IMR-90 (cell line): ENCODE measurements around the gene CPA4. TPM values are rescaled to one million over a fixed set of nuclear protein-coding genes. Genes with fewer than 3 reads are reported as not detected.

Source experiments
- ATAC-seq: fragments of 200-7000 bp; cut with Tn5 transposase; 2 replicates; pipeline ENCODE4 v1.9.1; 2020; ENCODE audit warnings: low read depth, mild to moderate bottlenecking, moderate library complexity
- BruUV-seq: library from RNA; stranded (reverse); fragments of 400-500 nt; replicated peaks from 2 replicates; lab custom pipeline; 2021; lab: Mats Ljungman, UMichigan
- CTCF ChIA-PET: fragments of 300-600 bp; formaldehyde crosslinking; extraction: SDS; loops from one replicate; lab custom pipeline; 2021; ENCODE audit warnings: antibody characterized with exemption; lab: Yijun Ruan, JAX
- POLR2A ChIA-PET: fragments of 300-600 bp; sonication (Branson Sonifier 250); formaldehyde crosslinking; loops from one replicate; lab custom pipeline; 2022; ENCODE audit warnings: antibody characterized with exemption; ENCODE audit not compliant: unreplicated experiment; lab: Charles Lee
- DNase-seq: peaks from one replicate; pipeline ENCODE4 v3.0.0; 2013
- H2AFZ ChIP-seq: replicated peaks from 2 replicates; pipeline ENCODE3; 2013; ENCODE audit warnings: low read length, mild to moderate bottlenecking; ENCODE audit not compliant: poor library complexity
- H2AK5ac ChIP-seq: 2 replicates; pipeline ENCODE4 v1.6.1; 2013; ENCODE audit warnings: low read depth, low read length, inconsistent platforms
- H2AK9ac ChIP-seq: replicated peaks from 2 replicates; pipeline ENCODE3; 2013; ENCODE audit warnings: mild to moderate bottlenecking, low read depth, low read length, moderate library complexity; ENCODE audit not compliant: poor library complexity
- H2BK120ac ChIP-seq: 2 replicates; pipeline ENCODE4 v1.6.1; 2013; ENCODE audit warnings: low read depth, low read length, inconsistent platforms
- H2BK15ac ChIP-seq: 3 replicates; pipeline ENCODE4 v1.6.1; 2013; ENCODE audit warnings: low read depth, low read length, inconsistent platforms
- H2BK20ac ChIP-seq: 2 replicates; pipeline ENCODE4 v1.6.1; 2013; ENCODE audit warnings: low read depth, mild to moderate bottlenecking, inconsistent platforms, low read length, moderate library complexity
- H2BK5ac ChIP-seq: 2 replicates; pipeline ENCODE4 v1.6.1; 2013; ENCODE audit warnings: mild to moderate bottlenecking, low read depth, low read length, inconsistent platforms; ENCODE audit not compliant: poor library complexity, severe bottlenecking
- H3K14ac ChIP-seq: replicated peaks from 2 replicates; pipeline ENCODE4 v1.6.1; 2013; ENCODE audit warnings: low read depth, low read length, inconsistent platforms
- H3K18ac ChIP-seq: 2 replicates; pipeline ENCODE4 v1.6.1; 2013; ENCODE audit warnings: low read depth, low read length, control low read depth
- H3K23ac ChIP-seq: 2 replicates; pipeline ENCODE4 v1.6.1; 2013; ENCODE audit warnings: low read depth, low read length, inconsistent platforms
- H3K27ac ChIP-seq: 2 replicates; pipeline ENCODE4 v1.5.1; 2013; ENCODE audit warnings: mild to moderate bottlenecking, control low read depth, low read length; ENCODE audit not compliant: insufficient read depth
- H3K27me3 ChIP-seq: 2 replicates; pipeline ENCODE4 v1.6.1; 2013; ENCODE audit warnings: low read length; ENCODE audit not compliant: control insufficient read depth, insufficient read depth
- H3K36me3 ChIP-seq: 2 replicates; pipeline ENCODE4 v1.6.1; 2013; ENCODE audit warnings: low read length, mixed read lengths; ENCODE audit not compliant: control insufficient read depth, insufficient read depth
- H3K4ac ChIP-seq: 2 replicates; pipeline ENCODE4 v1.6.1; 2013; ENCODE audit warnings: low read depth, low read length, inconsistent platforms
- H3K4me1 ChIP-seq: 2 replicates; pipeline ENCODE4 v1.6.1; 2013; ENCODE audit warnings: low read length, mixed read lengths; ENCODE audit not compliant: control insufficient read depth, insufficient read depth
- H3K4me2 ChIP-seq: 2 replicates; pipeline ENCODE4 v1.6.1; 2013; ENCODE audit warnings: low read depth, mild to moderate bottlenecking, control low read depth, low read length, moderate library complexity
- H3K4me3 ChIP-seq: 2 replicates; pipeline ENCODE4 v1.5.1; 2013; ENCODE audit warnings: low read depth, mild to moderate bottlenecking, control low read depth, low read length, moderate library complexity; ENCODE audit not compliant: insufficient read depth
- H3K56ac ChIP-seq: 2 replicates; pipeline ENCODE4 v1.6.1; 2013; ENCODE audit warnings: low read length, inconsistent platforms; ENCODE audit not compliant: insufficient read depth; ENCODE audit errors: extremely low read depth
- H3K79me1 ChIP-seq, 2 experiments: 2 replicates each; pipeline ENCODE4 v1.6.1; 2013; ENCODE audit warnings: low read length in 2 of 2, inconsistent platforms in 1 of 2, low read depth in 1 of 2
- H3K9ac ChIP-seq: 2 replicates; pipeline ENCODE4 v1.6.1; 2013; ENCODE audit warnings: low read depth, low read length, control low read depth
- H3K9me1 ChIP-seq: 2 replicates; pipeline ENCODE4 v1.6.1; 2013; ENCODE audit warnings: low read length, inconsistent platforms; ENCODE audit not compliant: insufficient read depth
- H3K9me3 ChIP-seq: 2 replicates; pipeline ENCODE4 v1.6.1; 2013; ENCODE audit warnings: low read length; ENCODE audit not compliant: control insufficient read depth, insufficient read depth
- H4K20me1 ChIP-seq: 2 replicates; pipeline ENCODE4 v1.6.1; 2013; ENCODE audit warnings: low read length, inconsistent platforms; ENCODE audit not compliant: insufficient read depth
- H4K5ac ChIP-seq: 2 replicates; pipeline ENCODE4 v1.6.1; 2013; ENCODE audit warnings: mild to moderate bottlenecking, low read depth, low read length, control low read depth
- H4K8ac ChIP-seq, 2 experiments: 2 replicates each; pipeline ENCODE4 v1.6.1; 2013; ENCODE audit warnings: low read depth in 2 of 2, low read length in 2 of 2, control low read depth in 1 of 2, inconsistent platforms in 1 of 2
- H4K91ac ChIP-seq: 2 replicates; pipeline ENCODE4 v1.6.1; 2013; ENCODE audit warnings: low read depth, low read length, inconsistent platforms; ENCODE audit not compliant: insufficient read depth
- CEBPB ChIP-seq: IDR thresholded peaks from 2 replicates; pipeline ENCODE4 v1.6.1; 2012; ENCODE audit warnings: low read depth, low read length, improper control_type of control experiment
- FOS ChIP-seq: fragments of 150-350 bp; IDR thresholded peaks from 2 replicates; pipeline ENCODE4 v1.6.1; 2016; ENCODE audit warnings: low read depth, low read length
- MAFK ChIP-seq: IDR thresholded peaks from 2 replicates; pipeline ENCODE4 v1.6.1; 2012; ENCODE audit warnings: low read depth, low read length, improper control_type of control experiment
- MAZ ChIP-seq: IDR thresholded peaks from 2 replicates; pipeline ENCODE4 v1.6.1; 2012; ENCODE audit warnings: low read depth, mild to moderate bottlenecking, low read length, improper control_type of control experiment, moderate library complexity, borderline replicate concordance
- NFE2L2 ChIP-seq: fragments of 150-350 bp; IDR thresholded peaks from 2 replicates; pipeline ENCODE4 v1.6.1; 2016; ENCODE audit warnings: low read depth, mild to moderate bottlenecking, low read length
- POLR2A ChIP-seq: IDR thresholded peaks from 2 replicates; pipeline ENCODE4 v1.6.1; 2012; ENCODE audit warnings: mild to moderate bottlenecking, low read depth, low read length
- RAD21 ChIP-seq: IDR thresholded peaks from 2 replicates; pipeline ENCODE4 v1.6.1; 2012; ENCODE audit warnings: low read length, improper control_type of control experiment
- RCOR1 ChIP-seq: IDR thresholded peaks from 2 replicates; pipeline ENCODE4 v1.6.1; 2012; ENCODE audit warnings: mild to moderate bottlenecking, low read length, improper control_type of control experiment; ENCODE audit not compliant: insufficient replicate concordance
- RFX5 ChIP-seq: IDR thresholded peaks from 2 replicates; pipeline ENCODE4 v1.8.0; 2012; ENCODE audit warnings: low read depth, mild to moderate bottlenecking, low read length, moderate library complexity
- SMC3 ChIP-seq: fragments of 150-350 bp; IDR thresholded peaks from 2 replicates; pipeline ENCODE4 v1.6.1; 2016; ENCODE audit warnings: low read depth, mild to moderate bottlenecking, antibody characterized with exemption, low read length, moderate library complexity
- WGBS, 2 experiments: methylation state at CpG; one replicate each; pipeline versions ENCODE4 v1.1.5 to v1.1.7; 2013; ENCODE audit warnings: missing lambda C conversion rate in 2 of 2; ENCODE audit not compliant: insufficient read length in 1 of 2; ENCODE audit errors: extremely low coverage in 2 of 2; 5-methylcytosine and 5-hydroxymethylcytosine counted together
- dilution Hi-C: fragments of 300-500 bp; cut with HindIII; formaldehyde crosslinking; loops from one replicate; pipeline ENCODE4 v1.14.3; 2018; ENCODE audit warnings: low sequenced_read_pairs; ENCODE audit not compliant: unreplicated experiment
- in situ Hi-C: fragments of 300-500 bp; cut with MboI; formaldehyde crosslinking; loops from 3 replicates; pipeline ENCODE4 v1.14.3; 2019; ENCODE audit warnings: low sequenced_read_pairs, inconsistent platforms, mixed read lengths
- intact Hi-C: fragments of 100-400 bp; cut with micrococcal nuclease; formaldehyde crosslinking; loops from 2 replicates; pipeline ENCODE4 v1.10.0; 2022
- polyA plus RNA-seq, 3 experiments: library from polyadenylated mRNA; depleted of rRNA; stranded (reverse); fragments of >200 nt; gene quantifications; 2 replicates each; pipeline ENCODE4 v1.2.3, GENCODE V29; 2012; ENCODE audit warnings: low replicate concordance in 1 of 3
- total RNA-seq: library from RNA; depleted of rRNA; stranded (reverse); fragments of >200 nt; gene quantifications from 2 replicates; pipeline ENCODE4 v1.2.3, GENCODE V29; 2012
- TF ChIP-seq, protein P1 (sequence below): conservative IDR thresholded peaks from 2 replicates; pipeline ENCODE4 v1.5.1; 2012; ENCODE audit warnings: mild to moderate bottlenecking, low read depth, low read length, improper control_type of control experiment
- TF ChIP-seq, protein P2 (sequence below): fragments of 150-350 bp; IDR thresholded peaks from 2 replicates; pipeline ENCODE4 v1.6.1; 2017; ENCODE audit warnings: mild to moderate bottlenecking, antibody characterized with exemption, low read length, low read depth

The CPA4 gene
- total and polyA plus RNA-seq, 2 of the 4 experiments (the other 2 are of a cell fraction) = 316 to 365 TPM

GRCh38 chr7:130304878-130305277 lies 11.9 kb downstream of the CPA4 start:
- no peak overlapping the region for H2BK120ac ChIP-seq
- no peak overlapping the region for H2AK5ac ChIP-seq
- no peaks in the 10 kb centered on the region for H3K27me3 ChIP-seq
- no peak overlapping the region for H4K5ac ChIP-seq
- no peaks in the 10 kb centered on the region for H3K9me3 ChIP-seq
- no peak overlapping the region for H3K23ac ChIP-seq
- H4K8ac ChIP-seq = no peak overlapping the region
- no peaks in the 10 kb centered on the region for H3K79me1 ChIP-seq
- H3K4me2 ChIP-seq = no peak overlapping the region
- no peak overlapping the region for H3K56ac ChIP-seq
- no peaks in the 10 kb centered on the region for H4K20me1 ChIP-seq
- no peak overlapping the region for H2AK9ac ChIP-seq
- H3K4ac ChIP-seq = no peak overlapping the region
- ATAC-seq (no peak), DNase-seq (no peak)
- CTCF ChIA-PET = interaction anchor here (1.3 kb wide), 1 partner anchor 10 kb away, joined by 4 read pairs; no protein-coding TSS in a partner anchor
- no TSS peak for BruUV-seq
- dilution Hi-C loops (no loop called here), intact Hi-C loops (no loop called here), in situ Hi-C loops (no loop called here)
- TF ChIP-seq RCOR1 (no peak), CEBPB (no peak), NFE2L2 (no peak), POLR2A (no peak), FOS (no peak), MAFK (no peak), RAD21 (no peak), RFX5 (no peak), SMC3 (no peak), MAZ (no peak)
- TF ChIP-seq, protein P1, sequence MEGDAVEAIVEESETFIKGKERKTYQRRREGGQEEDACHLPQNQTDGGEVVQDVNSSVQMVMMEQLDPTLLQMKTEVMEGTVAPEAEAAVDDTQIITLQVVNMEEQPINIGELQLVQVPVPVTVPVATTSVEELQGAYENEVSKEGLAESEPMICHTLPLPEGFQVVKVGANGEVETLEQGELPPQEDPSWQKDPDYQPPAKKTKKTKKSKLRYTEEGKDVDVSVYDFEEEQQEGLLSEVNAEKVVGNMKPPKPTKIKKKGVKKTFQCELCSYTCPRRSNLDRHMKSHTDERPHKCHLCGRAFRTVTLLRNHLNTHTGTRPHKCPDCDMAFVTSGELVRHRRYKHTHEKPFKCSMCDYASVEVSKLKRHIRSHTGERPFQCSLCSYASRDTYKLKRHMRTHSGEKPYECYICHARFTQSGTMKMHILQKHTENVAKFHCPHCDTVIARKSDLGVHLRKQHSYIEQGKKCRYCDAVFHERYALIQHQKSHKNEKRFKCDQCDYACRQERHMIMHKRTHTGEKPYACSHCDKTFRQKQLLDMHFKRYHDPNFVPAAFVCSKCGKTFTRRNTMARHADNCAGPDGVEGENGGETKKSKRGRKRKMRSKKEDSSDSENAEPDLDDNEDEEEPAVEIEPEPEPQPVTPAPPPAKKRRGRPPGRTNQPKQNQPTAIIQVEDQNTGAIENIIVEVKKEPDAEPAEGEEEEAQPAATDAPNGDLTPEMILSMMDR = no peak
- TF ChIP-seq, protein P2, sequence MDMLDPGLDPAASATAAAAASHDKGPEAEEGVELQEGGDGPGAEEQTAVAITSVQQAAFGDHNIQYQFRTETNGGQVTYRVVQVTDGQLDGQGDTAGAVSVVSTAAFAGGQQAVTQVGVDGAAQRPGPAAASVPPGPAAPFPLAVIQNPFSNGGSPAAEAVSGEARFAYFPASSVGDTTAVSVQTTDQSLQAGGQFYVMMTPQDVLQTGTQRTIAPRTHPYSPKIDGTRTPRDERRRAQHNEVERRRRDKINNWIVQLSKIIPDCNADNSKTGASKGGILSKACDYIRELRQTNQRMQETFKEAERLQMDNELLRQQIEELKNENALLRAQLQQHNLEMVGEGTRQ = no peak
- no peaks in the 10 kb centered on the region; the same call in 1 of the 2 replicates for H3K9me1 ChIP-seq
- no peak overlapping the region for H4K91ac ChIP-seq
- H2BK5ac ChIP-seq = no peak overlapping the region
- H2AFZ ChIP-seq = no peak overlapping the region
- H3K4me3 ChIP-seq = no peak overlapping the region
- no peak overlapping the region for H3K9ac ChIP-seq
- H3K18ac ChIP-seq = no peak overlapping the region
- no peak overlapping the region for H3K27ac ChIP-seq
- 0 out of 3 replicates have a peak overlapping the region, but pooled peaks have one; percentile 52 for H2BK15ac ChIP-seq
- POLR2A ChIA-PET = interaction anchor here (0.6 kb wide), 1 partner anchor 9 kb away, joined by 3 read pairs; no protein-coding TSS in a partner anchor
- no peak overlapping the region for H2BK20ac ChIP-seq
- no peak overlapping the region for H3K14ac ChIP-seq
- WGBS, 2 experiments = no CpG with 5 or more reads among the region's 3 CpGs
- H3K4me1 ChIP-seq = peaks cover 2% of the 10 kb centered on the region
- H3K36me3 ChIP-seq = peaks cover 2% of the 10 kb centered on the region
